Measurements from ENCODE around the gene FXYD3.

The FXYD3 gene

GRCh38 chr19:35171730-35172129 lies 56.1 kb downstream of the FXYD3 start:
- H3K36me3 ChIP-seq (ENCODE audit: low read depth), result peaks cover 8% of the 10 kb centered on the region

More at GRCh38 chr19:35171730-35172129, 56.1 kb downstream of the FXYD3 start:
- no peaks in the 10 kb centered on the region for H3K9me3 ChIP-seq (ENCODE audit: severe bottlenecking)
- H3K27me3 ChIP-seq (ENCODE audit: insufficient read depth, poor library complexity, severe bottlenecking), result no peaks in the 10 kb centered on the region
- H3K4me3 ChIP-seq (ENCODE audit: severe bottlenecking), result no peak overlapping the region
- H3K4me1 ChIP-seq (ENCODE audit: insufficient read depth, poor library complexity, severe bottlenecking), result peaks cover 10% of the 10 kb centered on the region
- DNase-seq (ENCODE audit: low spot score), result no peak
- ATAC-seq (ENCODE audit: low read depth), result no peak
- H3K27ac ChIP-seq (ENCODE audit: poor library complexity, severe bottlenecking), result no peak overlapping the region
- TF ChIP-seq CTCF (IDR thresholded peaks at IDR 0.05; ENCODE audit: poor library complexity, severe bottlenecking), result no peak

Data from RWPE2 (cell line).